Ishikawa (cell line): Measurements from ENCODE around the gene NCF4.

Experiments
- CEBPB ChIP-seq: IDR thresholded peaks from 2 replicates; pipeline ENCODE4 v1.6.1; 2012
- CREB1 ChIP-seq: IDR thresholded peaks from 2 replicates; pipeline ENCODE4 v1.6.1; 2012; ENCODE audit warnings: low read depth
- EGR1 ChIP-seq: IDR thresholded peaks from 2 replicates; pipeline ENCODE4 v1.6.1; 2012
- EP300 ChIP-seq: IDR thresholded peaks from 2 replicates; pipeline ENCODE4 v1.6.1; 2012; ENCODE audit warnings: borderline replicate concordance
- FOXM1 ChIP-seq: IDR thresholded peaks from 2 replicates; pipeline ENCODE4 v1.6.1; 2012; ENCODE audit warnings: low read depth, borderline replicate concordance
- NFIC ChIP-seq: IDR thresholded peaks from 2 replicates; pipeline ENCODE4 v1.6.1; 2012
- RAD21 ChIP-seq: IDR thresholded peaks from 2 replicates; pipeline ENCODE4 v1.6.1; 2012; ENCODE audit warnings: low read depth
- TAF1 ChIP-seq: IDR thresholded peaks from 2 replicates; pipeline ENCODE4 v1.6.1; 2012; ENCODE audit warnings: low read depth, mild to moderate bottlenecking
- TEAD4 ChIP-seq: IDR thresholded peaks from 2 replicates; pipeline ENCODE4 v1.6.1; 2012
- YY1 ChIP-seq: IDR thresholded peaks from 2 replicates; pipeline ENCODE4 v1.6.1; 2012; ENCODE audit warnings: low read depth
- TF ChIP-seq, protein P1 (sequence below): IDR thresholded peaks from 2 replicates; pipeline ENCODE4 v1.6.1; 2012

DNA sequence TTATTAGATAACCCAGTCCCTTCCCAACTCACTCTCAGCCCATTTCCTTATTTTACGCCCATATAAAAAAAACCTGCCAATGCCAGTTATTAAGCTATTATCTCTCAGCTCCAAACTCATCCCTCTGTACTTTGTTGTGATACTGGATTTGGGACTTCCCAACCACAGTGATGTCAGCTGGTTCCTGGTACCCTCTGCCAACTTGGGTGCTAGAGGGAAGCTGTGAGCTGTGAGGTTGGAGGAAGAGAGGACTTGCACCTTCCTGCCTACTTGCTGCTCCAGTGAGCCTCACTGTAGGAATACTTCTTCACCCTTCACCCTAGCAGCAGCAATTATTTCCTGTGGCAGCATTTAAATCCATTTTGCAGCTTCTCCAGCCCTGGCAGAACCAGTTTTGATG is 33.5 kb downstream of the NCF4 start:
- no peak for TF ChIP-seq EP300
- TF ChIP-seq YY1 = no peak
- TF ChIP-seq FOXM1 = no peak
- TF ChIP-seq TAF1 = no peak
- no peak for TF ChIP-seq RAD21
- no peak for TF ChIP-seq CEBPB
- no peak for TF ChIP-seq TEAD4
- TF ChIP-seq, protein P1, sequence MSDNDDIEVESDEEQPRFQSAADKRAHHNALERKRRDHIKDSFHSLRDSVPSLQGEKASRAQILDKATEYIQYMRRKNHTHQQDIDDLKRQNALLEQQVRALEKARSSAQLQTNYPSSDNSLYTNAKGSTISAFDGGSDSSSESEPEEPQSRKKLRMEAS = no peak
- no peak for TF ChIP-seq EGR1
- TF ChIP-seq CREB1 = no peak
- TF ChIP-seq NFIC = no peak
